ENCODE results near the gene ISG15.
A peak's percentile ranks its signal among the peaks of the same experiment; 100 is the strongest.

The ISG15 gene

DNA sequence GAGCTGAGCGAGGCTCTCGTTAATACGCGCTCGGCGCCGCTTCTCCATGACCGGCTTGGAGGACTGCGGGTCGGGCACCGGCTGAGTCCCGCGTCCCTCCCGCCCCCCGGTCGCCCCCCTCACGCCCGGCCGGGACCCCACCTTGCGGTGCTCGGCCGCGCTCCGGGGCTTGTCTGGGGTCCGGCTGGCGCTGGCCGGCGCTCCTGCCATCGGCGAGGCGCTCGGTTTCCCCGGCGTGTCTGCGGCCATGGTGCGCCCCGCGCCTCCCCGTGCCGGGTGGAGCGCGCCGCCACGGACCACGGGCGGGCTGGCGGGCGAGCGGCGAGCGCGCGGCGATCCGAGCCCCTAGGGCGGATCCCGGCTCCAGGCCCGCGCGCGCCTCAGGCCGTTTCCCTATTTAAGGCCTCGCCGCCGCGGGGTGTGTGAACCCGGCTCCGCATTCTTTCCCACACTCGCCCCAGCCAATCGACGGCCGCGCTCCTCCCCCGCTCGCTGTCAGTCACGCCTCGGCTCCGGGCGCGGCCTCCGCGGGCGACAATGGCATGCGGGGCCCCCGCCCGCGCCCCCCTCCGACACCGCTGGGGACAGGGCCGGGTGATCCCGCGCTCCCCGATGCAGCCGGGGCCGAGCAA is 13.5 kb upstream of the ISG15 start, which contains the start of gene HES4:
Gene HES4 (minus strand): TSS at position 373 of the 632 bp plus-strand sequence. CDS start 124 bp downstream, at position 249.
- H3K79me2 ChIP-seq (ENCODE audit: insufficient read depth, low read length), result peaks cover 19% of the 10 kb centered on the region; the same call in 1 of the 2 replicates
- peak within 1 kb of the TSS; percentile 95 for H2AFZ ChIP-seq (ENCODE audit: low read length)
- peaks cover 17% of the 10 kb centered on the region for H4K20me1 ChIP-seq (ENCODE audit: insufficient read depth, low read length, poor library complexity, severe bottlenecking)
- TF ChIP-seq EZH2phosphoT487 (IDR thresholded peaks at IDR 0.05; ENCODE audit: borderline replicate concordance), result no peak
- TF ChIP-seq, protein P1, sequence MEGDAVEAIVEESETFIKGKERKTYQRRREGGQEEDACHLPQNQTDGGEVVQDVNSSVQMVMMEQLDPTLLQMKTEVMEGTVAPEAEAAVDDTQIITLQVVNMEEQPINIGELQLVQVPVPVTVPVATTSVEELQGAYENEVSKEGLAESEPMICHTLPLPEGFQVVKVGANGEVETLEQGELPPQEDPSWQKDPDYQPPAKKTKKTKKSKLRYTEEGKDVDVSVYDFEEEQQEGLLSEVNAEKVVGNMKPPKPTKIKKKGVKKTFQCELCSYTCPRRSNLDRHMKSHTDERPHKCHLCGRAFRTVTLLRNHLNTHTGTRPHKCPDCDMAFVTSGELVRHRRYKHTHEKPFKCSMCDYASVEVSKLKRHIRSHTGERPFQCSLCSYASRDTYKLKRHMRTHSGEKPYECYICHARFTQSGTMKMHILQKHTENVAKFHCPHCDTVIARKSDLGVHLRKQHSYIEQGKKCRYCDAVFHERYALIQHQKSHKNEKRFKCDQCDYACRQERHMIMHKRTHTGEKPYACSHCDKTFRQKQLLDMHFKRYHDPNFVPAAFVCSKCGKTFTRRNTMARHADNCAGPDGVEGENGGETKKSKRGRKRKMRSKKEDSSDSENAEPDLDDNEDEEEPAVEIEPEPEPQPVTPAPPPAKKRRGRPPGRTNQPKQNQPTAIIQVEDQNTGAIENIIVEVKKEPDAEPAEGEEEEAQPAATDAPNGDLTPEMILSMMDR (conservative IDR thresholded peaks at IDR 0.05; ENCODE audit: low read length), result no peak
- no peaks in the 10 kb centered on the region for H3K9me2 ChIP-seq (replicated peaks; ENCODE audit: low read depth, low read length)
- peak within 1 kb of the TSS; percentile 98 for H3K4me2 ChIP-seq (ENCODE audit: low read depth, low read length, poor library complexity, severe bottlenecking)
- peaks cover 49% of the 10 kb centered on the region for H3K4me1 ChIP-seq (ENCODE audit: insufficient read depth, low read length, poor library complexity, severe bottlenecking)
- no peaks in the 10 kb centered on the region for H3K27me3 ChIP-seq (ENCODE audit: insufficient read depth, low read length, poor library complexity, severe bottlenecking)
- no peaks in the 10 kb centered on the region for H3F3A ChIP-seq (ENCODE audit: low read depth)
- no peaks in the 10 kb centered on the region for H3K36me3 ChIP-seq (ENCODE audit: insufficient read depth, low read length)
- peak within 1 kb of the TSS; percentile 85 for H3K4me3 ChIP-seq (ENCODE audit: low read length, poor library complexity, severe bottlenecking)
- no peaks in the 10 kb centered on the region for H3K9me3 ChIP-seq (ENCODE audit: insufficient read depth, low read depth, low read length)
- peak within 1 kb of the TSS; percentile 81 for H3K9ac ChIP-seq (ENCODE audit: low read depth, low read length, poor library complexity, severe bottlenecking)

DNA sequence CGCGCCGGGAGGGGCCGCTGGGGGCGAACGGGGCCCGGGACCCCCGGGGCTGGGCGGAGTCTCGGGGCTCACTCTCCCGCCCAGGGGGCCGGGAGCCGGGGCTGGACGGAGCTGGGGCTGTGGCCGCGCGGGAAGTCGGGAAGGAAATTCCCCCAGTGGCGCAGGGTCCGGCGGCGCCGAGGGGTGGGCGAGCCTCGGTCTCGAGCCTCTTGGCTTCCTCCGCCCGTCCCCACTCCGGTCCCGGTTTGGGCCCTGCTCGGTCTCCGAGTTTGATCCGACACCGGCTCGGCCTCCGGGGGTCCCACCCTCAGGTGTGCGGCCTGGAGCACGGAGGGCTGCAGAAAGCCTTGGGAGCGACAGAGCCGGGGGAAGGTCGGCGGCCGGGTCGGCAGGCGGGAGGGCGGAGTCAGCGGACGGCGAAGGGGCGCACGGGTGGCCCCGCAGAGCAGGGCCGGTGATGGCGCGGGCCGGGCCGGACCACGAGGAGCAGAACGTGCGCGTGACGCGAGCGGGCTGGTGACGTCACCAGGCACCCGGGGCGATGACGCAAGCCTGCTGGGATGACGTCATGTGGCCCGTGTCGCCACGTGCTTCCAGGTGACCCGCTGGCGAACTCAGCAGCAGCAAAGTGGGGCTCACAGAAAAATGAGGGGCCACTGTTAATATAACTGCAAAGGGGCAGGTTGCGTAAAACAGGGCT is 12.8 kb upstream of the ISG15 start:
- H3K9me3 ChIP-seq (ENCODE audit: insufficient read depth, low read depth, low read length), result no peaks in the 10 kb centered on the region
- peak overlapping the region; percentile 81 for H3K9ac ChIP-seq (ENCODE audit: low read depth, low read length, poor library complexity, severe bottlenecking)
- no peaks in the 10 kb centered on the region for H3K27me3 ChIP-seq (ENCODE audit: insufficient read depth, low read length, poor library complexity, severe bottlenecking)
- peaks cover 19% of the 10 kb centered on the region; the same call in 1 of the 2 replicates for H3K79me2 ChIP-seq (ENCODE audit: insufficient read depth, low read length)
- H3K4me1 ChIP-seq (ENCODE audit: insufficient read depth, low read length, poor library complexity, severe bottlenecking), result peaks cover 55% of the 10 kb centered on the region
- peak overlapping the region; percentile 98 for H3K4me2 ChIP-seq (ENCODE audit: low read depth, low read length, poor library complexity, severe bottlenecking)
- H4K20me1 ChIP-seq (ENCODE audit: insufficient read depth, low read length, poor library complexity, severe bottlenecking), result peaks cover 17% of the 10 kb centered on the region
- no peak for TF ChIP-seq EZH2phosphoT487 (IDR thresholded peaks at IDR 0.05; ENCODE audit: borderline replicate concordance)
- TF ChIP-seq, protein P1 (conservative IDR thresholded peaks at IDR 0.05; ENCODE audit: low read length), result no peak
- H2AFZ ChIP-seq (ENCODE audit: low read length), result peak overlapping the region; percentile 95
- no peaks in the 10 kb centered on the region for H3K36me3 ChIP-seq (ENCODE audit: insufficient read depth, low read length)
- H3K9me2 ChIP-seq (replicated peaks; ENCODE audit: low read depth, low read length), result no peaks in the 10 kb centered on the region
- H3K4me3 ChIP-seq (ENCODE audit: low read length, poor library complexity, severe bottlenecking), result peak overlapping the region; percentile 85
- H3F3A ChIP-seq (ENCODE audit: low read depth), result no peaks in the 10 kb centered on the region

DNA sequence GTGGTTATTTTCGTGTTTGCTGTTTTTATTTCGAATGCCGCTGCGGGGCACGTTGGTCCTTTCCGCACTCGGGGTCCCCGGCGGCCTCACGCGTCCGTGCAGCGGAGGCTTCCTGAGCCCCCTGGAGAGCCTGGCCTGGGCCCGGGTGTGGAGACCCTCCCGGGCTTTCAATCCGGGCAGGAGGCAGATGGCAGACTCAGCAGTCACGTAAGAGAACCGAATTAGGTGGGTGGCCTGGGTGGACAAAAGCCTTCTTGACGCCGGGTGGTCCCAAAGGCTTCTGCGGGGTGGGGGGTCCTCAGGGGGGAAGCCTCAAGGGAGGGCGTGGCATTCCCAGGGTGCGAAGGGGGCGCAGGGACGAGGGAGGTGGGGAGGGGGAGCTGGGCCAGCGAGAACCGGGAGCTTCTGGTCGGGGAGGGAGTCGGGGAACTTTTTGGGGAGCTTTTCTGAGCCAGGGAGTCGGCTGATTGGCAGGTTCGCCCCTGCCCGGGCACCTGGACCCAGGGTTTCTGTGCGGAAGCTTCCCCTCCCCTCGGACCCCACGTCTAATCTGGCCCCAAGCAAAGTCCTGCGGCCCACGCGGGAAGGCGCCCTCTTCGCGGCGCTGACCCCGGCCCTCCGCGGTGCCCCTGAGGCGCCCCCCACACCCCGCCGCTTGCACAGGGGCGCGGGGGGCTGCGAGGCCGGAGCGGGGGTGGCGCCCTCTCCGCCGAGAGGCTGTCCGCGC is 12.1 kb upstream of the ISG15 start:
- peak overlapping the region; percentile 98 for H3K4me2 ChIP-seq (ENCODE audit: low read depth, low read length, poor library complexity, severe bottlenecking)
- H3K9me2 ChIP-seq (replicated peaks; ENCODE audit: low read depth, low read length), result no peaks in the 10 kb centered on the region
- H3F3A ChIP-seq (ENCODE audit: low read depth), result no peaks in the 10 kb centered on the region
- H3K4me3 ChIP-seq (ENCODE audit: low read length, poor library complexity, severe bottlenecking), result peak overlapping the region; percentile 85
- peak overlapping the region; percentile 66 for H2AFZ ChIP-seq (ENCODE audit: low read length)
- peak overlapping the region; percentile 81 for H3K9ac ChIP-seq (ENCODE audit: low read depth, low read length, poor library complexity, severe bottlenecking)
- H4K20me1 ChIP-seq (ENCODE audit: insufficient read depth, low read length, poor library complexity, severe bottlenecking), result peaks cover 17% of the 10 kb centered on the region
- no peaks in the 10 kb centered on the region for H3K36me3 ChIP-seq (ENCODE audit: insufficient read depth, low read length)
- H3K4me1 ChIP-seq (ENCODE audit: insufficient read depth, low read length, poor library complexity, severe bottlenecking), result peaks cover 57% of the 10 kb centered on the region
- no peak for TF ChIP-seq EZH2phosphoT487 (IDR thresholded peaks at IDR 0.05; ENCODE audit: borderline replicate concordance)
- TF ChIP-seq, protein P1 (conservative IDR thresholded peaks at IDR 0.05; ENCODE audit: low read length), result no peak
- H3K9me3 ChIP-seq (ENCODE audit: insufficient read depth, low read depth, low read length), result no peaks in the 10 kb centered on the region
- peaks cover 19% of the 10 kb centered on the region; the same call in 1 of the 2 replicates for H3K79me2 ChIP-seq (ENCODE audit: insufficient read depth, low read length)
- H3K27me3 ChIP-seq (ENCODE audit: insufficient read depth, low read length, poor library complexity, severe bottlenecking), result no peaks in the 10 kb centered on the region

All from Loucy (cell line).